Measurements from ENCODE around the gene EXOC1L. TPM values are rescaled to one million over a fixed set of nuclear protein-coding genes. Genes with fewer than 3 reads are reported as not detected.

EXOC1L gene
- total RNA-seq, 5 donors from 2014 or later (not counting 1 experiment from before 2014, with no cell fraction given) = not detected

DNA sequence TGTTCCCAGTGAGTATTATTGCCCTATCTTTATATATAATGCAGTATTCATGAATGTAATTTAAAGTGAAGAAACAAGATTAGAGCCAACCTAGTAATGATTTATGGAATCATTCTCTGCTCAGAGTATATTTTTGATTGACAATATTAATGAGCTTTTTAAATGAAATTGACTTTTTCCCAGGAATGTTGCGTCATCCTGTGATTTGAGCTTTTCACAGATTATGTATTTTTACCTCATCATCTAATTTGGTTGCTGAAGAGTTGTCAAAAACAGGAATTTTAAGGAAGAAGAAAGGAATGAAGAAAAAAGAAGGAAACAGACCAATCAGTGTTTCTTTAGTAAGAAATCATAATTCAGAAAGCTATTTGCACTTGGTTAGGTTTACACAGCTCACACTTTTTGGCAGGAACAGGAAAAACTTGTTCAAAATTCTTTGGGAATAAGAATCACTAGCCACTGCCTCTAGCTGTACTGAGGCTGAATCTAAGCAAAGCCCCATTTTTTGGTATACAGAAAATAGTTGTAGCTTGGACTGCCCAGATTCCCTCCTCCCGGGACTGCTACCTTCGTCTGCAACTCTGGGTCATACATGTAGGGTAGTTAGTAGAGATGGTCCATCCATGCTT, 61.2 kb downstream of the EXOC1L start:
- ATAC-seq (replicated peaks in 1 of 4) (no peak), DNase-seq (no peak)
- Histone ChIP-seq H3K4me3 (ENCODE audit: control insufficient read depth in 1 of 2, extremely low read depth in 1 of 2, low read length in 1 of 2) (no peak overlapping the region), H3K27ac (ENCODE audit: low read length) (no peak overlapping the region), H3K36me3 (ENCODE audit: control insufficient read depth in 2 of 2, extremely low read depth in 1 of 2, insufficient read depth in 1 of 2, low read length in 1 of 2) (peaks cover 6 to 58% of the 10 kb centered on the region in 2 donors), H3K4me1 (ENCODE audit: control insufficient read depth in 1 of 2, extremely low read depth in 1 of 2, insufficient read depth in 2 of 2, low read length in 2 of 2) (no peaks in the 10 kb centered on the region), H3K9me3 (no peaks in the 10 kb centered on the region), H3K27me3 (replicated peaks in 1 of 2; ENCODE audit: control insufficient read depth in 2 of 2, extremely low read depth in 1 of 2, insufficient read depth in 2 of 2, low read length in 1 of 2) (no peaks in the 10 kb centered on the region)
- Mint-ChIP-seq H3K4me1 (no peaks in the 10 kb centered on the region), H3K9me3 (no peaks in the 10 kb centered on the region), H3K27ac (no peak overlapping the region), H3K27me3 (no peaks in the 10 kb centered on the region), H3K4me3 (no peak overlapping the region), H3K36me3 (peaks cover 46% of the 10 kb centered on the region)
- no CpG with 5 or more reads among the region's 3 CpGs for WGBS (ENCODE audit: insufficient coverage)
- ChIA-PET POLR2A (interaction anchor here (0.6 kb wide), 2 partner anchors 15 to 1119 kb away, joined by 3 read pairs; no protein-coding TSS in a partner anchor), CTCF (interaction anchor here in 1 of 2 donors (0.6 to 0.9 kb wide), 2 partner anchors 14 to 303 kb away, joined by 4 to 6 read pairs; no protein-coding TSS in a partner anchor)

DNA sequence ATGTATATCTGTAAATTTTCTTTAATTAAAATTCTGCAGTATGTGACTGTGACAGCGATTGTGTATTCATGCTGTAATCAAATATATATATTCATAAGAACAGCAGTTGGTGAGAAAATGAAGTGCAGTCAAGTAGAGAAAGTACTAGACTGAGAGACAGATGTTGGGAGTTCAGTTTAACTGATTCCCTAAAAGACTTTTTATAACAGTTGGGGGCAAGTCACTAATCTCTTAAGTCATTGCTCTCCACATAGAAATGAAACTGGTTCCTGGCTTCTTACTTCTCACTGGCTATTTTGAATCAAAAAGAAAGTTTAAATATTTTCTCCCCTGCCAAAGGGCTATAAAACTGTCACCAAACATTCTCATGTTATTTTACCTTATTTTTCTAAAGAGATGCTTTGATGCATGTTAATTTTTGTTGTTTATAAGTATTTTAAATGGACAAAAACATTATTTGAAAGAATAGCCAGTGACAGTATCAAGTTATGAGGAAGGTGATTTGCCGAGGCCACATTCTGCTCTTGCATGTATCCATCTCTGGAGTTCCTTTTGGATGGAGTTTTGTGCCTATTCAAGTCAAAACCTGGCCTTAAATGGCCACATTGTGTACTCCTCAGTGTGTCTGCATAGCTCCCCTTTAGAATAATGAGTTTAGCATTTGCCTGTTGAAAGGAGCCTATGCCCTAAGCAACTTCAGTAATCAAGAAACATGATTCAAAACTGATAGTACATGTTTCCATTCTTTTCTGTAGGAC, 64.7 kb downstream of the EXOC1L start:
- Histone ChIP-seq H3K27ac (ENCODE audit: low read length) (no peak overlapping the region), H3K4me1 (ENCODE audit: control insufficient read depth in 1 of 2, extremely low read depth in 1 of 2, insufficient read depth in 2 of 2, low read length in 2 of 2) (no peaks in the 10 kb centered on the region), H3K9me3 (no peaks in the 10 kb centered on the region), H3K27me3 (replicated peaks in 1 of 2; ENCODE audit: control insufficient read depth in 2 of 2, extremely low read depth in 1 of 2, insufficient read depth in 2 of 2, low read length in 1 of 2) (no peaks in the 10 kb centered on the region), H3K4me3 (ENCODE audit: control insufficient read depth in 1 of 2, extremely low read depth in 1 of 2, low read length in 1 of 2) (no peak overlapping the region), H3K36me3 (ENCODE audit: control insufficient read depth in 2 of 2, extremely low read depth in 1 of 2, insufficient read depth in 1 of 2, low read length in 1 of 2) (peaks cover 3 to 39% of the 10 kb centered on the region in 2 donors)
- Mint-ChIP-seq H3K4me1 (peaks cover 10 to 14% (median 11%) of the 10 kb centered on the region in 3 donors), H3K4me3 (no peak overlapping the region), H3K27ac (no peak overlapping the region), H3K36me3 (peaks cover 26% of the 10 kb centered on the region), H3K9me3 (no peaks in the 10 kb centered on the region), H3K27me3 (no peaks in the 10 kb centered on the region)
- ATAC-seq (replicated peaks in 1 of 4) (no peak), DNase-seq (no peak)
- ChIA-PET POLR2A (no interaction called here), CTCF (no interaction called here)
- WGBS (ENCODE audit: insufficient coverage) = 100% methylated on average over 1 of the region's 2 CpGs

DNA sequence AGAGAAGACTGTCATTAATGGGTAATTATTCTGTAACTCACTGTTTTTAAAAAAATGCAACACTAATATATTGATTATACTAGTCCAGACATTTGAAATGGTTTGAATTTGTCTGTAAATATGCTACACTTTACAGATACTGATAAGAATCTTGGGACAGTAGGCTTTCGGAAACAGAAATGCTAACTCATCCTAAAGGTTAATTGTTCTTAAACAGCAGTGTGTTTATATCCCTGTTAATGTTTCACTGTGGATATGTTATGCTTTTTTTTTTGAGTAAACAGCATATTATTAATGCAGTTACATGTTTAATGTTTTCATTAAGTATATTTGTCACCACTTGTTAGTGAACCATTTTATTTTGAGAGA, 65.2 kb downstream of the EXOC1L start:
- Mint-ChIP-seq H3K4me3 (no peak overlapping the region), H3K36me3 (peaks cover 26% of the 10 kb centered on the region), H3K27ac (no peak overlapping the region), H3K4me1 (peaks cover 10 to 15% (median 11%) of the 10 kb centered on the region in 3 donors), H3K27me3 (no peaks in the 10 kb centered on the region), H3K9me3 (no peaks in the 10 kb centered on the region)
- ChIA-PET CTCF (no interaction called here), POLR2A (no interaction called here)
- WGBS (ENCODE audit: insufficient coverage) = no CpG with 5 or more reads among the region's 1 CpG
- ATAC-seq (replicated peaks in 1 of 4) (no peak), DNase-seq (no peak)
- H3K4me3 ChIP-seq (ENCODE audit: control insufficient read depth in 1 of 2, extremely low read depth in 1 of 2, low read length in 1 of 2) = no peak overlapping the region
- H3K36me3 ChIP-seq (ENCODE audit: control insufficient read depth in 2 of 2, extremely low read depth in 1 of 2, insufficient read depth in 1 of 2, low read length in 1 of 2) = peaks cover 0 to 41% of the 10 kb centered on the region in 2 donors
- H3K4me1 ChIP-seq (ENCODE audit: control insufficient read depth in 1 of 2, extremely low read depth in 1 of 2, insufficient read depth in 2 of 2, low read length in 2 of 2) = no peaks in the 10 kb centered on the region
- no peaks in the 10 kb centered on the region for H3K9me3 ChIP-seq
- no peak overlapping the region for H3K27ac ChIP-seq (ENCODE audit: low read length)
- no peaks in the 10 kb centered on the region for H3K27me3 ChIP-seq (replicated peaks in 1 of 2; ENCODE audit: control insufficient read depth in 2 of 2, extremely low read depth in 1 of 2, insufficient read depth in 2 of 2, low read length in 1 of 2)

Other genes with a start within 250 kb of the EXOC1L start
- not detected for gene PDCL2, start 227.5 kb upstream of the EXOC1L start, total RNA-seq
- gene NMU, start 183.5 kb upstream of the EXOC1L start, total RNA-seq = 1 to 10 TPM in 1 of 5 donors, under 1 TPM in 2, not detected in 2; 0.72 to 1.4 (median 0.93) TPM
- 10 to 100 TPM; 20.8 to 37.0 (median 34.7) TPM for gene EXOC1, start 33.9 kb downstream of the EXOC1L start, total RNA-seq
- gene CEP135, start 129.2 kb downstream of the EXOC1L start, total RNA-seq = 10 to 100 TPM; 17.3 to 24.5 (median 21.7) TPM

All from T-cell (primary cell).